Stimulated activated CD4-positive, alpha-beta T cell treated with anti-CD3 and anti-CD28 coated beads, Interleukin-4, amount 100 ng/mL, for 48 hours (primary cell): ENCODE data around the gene PRTFDC1.

Experiments used
- DNase-seq, 2 donors: peaks; one replicate each; pipeline ENCODE4 v3.0.0-alpha.2; 2020; ENCODE audit warnings: low read depth in 2 of 2

PRTFDC1 gene

DNA sequence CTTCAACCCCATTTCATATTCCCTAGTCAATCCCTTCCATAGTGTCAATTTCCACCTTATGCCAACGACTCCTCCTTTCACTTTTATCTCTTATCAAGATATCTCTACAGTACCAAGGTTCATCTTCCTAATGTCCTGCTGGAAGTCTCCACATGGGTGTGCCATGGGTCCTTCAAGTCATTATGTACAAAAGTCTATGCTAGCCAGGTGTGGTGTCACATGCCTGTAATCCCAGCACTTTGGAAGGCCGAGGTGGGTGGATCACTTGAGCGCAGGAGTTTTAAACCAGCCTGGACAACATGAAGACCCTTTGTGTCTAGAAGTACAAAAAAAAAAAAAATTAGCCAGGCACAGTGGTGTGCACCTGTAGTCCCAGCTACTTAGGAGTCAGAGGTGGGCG, 47.6 kb downstream of the PRTFDC1 start:
- no peak for DNase-seq

- DNase-seq: no peak
Measured at GRCh38 chr10:24902400-24902728, 50.0 kb downstream of the PRTFDC1 start.

DNA sequence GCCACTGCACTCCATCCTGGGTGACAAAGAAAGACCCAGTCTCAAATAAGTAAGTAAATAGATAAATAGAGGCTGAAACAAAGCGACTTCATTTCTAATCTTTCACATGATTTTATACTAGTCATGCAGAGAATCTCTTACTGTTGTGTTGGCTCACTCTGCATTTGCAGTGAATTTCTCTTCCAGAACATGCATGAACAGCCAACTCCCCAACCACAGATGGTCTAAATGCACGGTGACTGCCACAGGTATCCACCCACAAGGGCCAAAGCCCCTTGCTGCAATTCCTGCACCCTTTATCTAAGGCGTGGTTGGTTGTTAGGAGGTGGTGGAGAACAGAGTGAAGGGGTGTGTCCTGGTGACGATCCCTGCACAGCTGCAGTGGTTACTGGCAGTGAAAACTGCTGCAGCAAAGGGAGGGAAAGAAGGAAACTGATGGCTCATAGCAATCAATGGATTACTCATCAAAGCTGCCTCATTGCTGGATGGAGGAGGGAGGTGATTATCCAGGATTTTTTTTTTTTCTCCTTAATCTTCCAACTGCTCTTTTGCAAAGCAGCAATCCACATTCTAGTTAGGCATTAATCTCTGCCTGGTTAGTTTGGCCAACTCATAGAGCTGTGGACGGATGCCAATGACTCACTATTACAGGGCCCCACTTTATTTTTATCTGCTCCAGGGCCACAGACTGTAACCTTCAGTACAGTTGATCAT, 50.6 kb downstream of the PRTFDC1 start:
- DNase-seq: no peak

GRCh38 chr10:24900888-24901685, 51.3 kb downstream of the PRTFDC1 start:
- DNase-seq: no peak

- no peak for DNase-seq
Measured at GRCh38 chr10:24899571-24899970, 52.8 kb downstream of the PRTFDC1 start.

GRCh38 chr10:24898501-24898900, 53.9 kb downstream of the PRTFDC1 start:
- no peak for DNase-seq

GRCh38 chr10:24897326-24897926, 55.0 kb downstream of the PRTFDC1 start:
- no peak for DNase-seq

DNA sequence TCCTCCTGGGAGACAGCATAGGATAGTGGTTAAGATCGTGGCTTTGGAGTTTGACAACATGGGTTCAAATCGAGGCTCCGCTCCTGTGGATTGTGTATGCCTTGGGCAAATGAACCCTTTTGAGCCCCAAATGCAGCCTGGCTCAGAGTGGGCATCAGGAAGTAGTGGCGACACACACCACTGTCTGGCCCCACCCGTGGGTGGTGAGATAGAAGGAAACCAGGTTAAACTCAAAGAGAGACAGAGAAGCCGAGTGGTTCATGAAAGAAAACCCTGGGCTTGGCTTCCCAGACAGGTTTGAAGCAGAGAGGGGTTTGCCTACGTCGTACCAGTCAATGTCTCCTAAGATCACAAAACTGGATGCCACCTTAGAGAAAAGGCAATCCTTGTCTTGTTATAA, 57.7 kb downstream of the PRTFDC1 start:
- DNase-seq: peak in 1 of 2 donors; percentile 7

DNA sequence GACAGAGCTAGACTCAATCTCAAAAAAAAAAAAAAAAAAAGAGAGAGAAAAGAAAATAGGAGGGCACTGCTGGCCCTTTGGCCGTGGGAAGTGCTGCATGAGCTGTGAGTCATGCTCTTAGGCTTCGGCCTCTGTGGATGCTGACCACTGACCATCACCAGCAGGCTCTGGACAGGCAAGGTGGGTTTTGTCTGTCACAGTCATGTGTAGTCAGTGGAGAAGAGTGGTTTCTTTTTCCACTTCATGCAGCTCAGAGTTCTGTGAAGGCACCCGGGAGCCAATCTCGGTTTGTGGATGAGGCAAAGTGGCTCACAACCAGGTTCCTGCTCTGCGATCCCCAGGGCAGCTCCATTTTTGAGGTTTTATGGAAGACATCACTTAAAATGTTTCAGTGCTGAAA, 58.1 kb downstream of the PRTFDC1 start:
- DNase-seq: no peak

DNA sequence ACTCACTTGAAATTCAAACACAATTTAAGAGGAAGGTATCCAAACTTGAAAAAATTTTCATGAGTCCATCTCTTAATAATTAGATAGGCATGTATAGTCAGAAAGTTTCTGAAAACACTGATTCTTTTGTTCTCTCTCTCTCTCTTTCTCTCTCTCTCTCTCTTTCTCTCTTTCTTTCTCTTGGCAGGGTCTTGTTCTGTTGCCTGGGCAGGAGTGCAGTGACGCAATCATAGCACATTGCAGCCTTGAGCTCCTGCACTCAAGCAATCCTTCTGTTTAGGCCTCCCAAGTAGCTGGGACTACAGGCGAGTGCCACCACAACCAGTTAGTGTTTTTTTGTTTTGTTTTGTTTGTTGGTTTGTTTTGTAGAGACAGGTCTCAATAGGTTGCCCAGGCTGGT, 59.3 kb downstream of the PRTFDC1 start:
- DNase-seq: no peak

- no peak for DNase-seq
Measured at GRCh38 chr10:24891823-24892222, 60.6 kb downstream of the PRTFDC1 start.

- DNase-seq: no peak
Measured at GRCh38 chr10:24889639-24890038, 62.8 kb downstream of the PRTFDC1 start.

GRCh38 chr10:24887855-24888231, 64.6 kb downstream of the PRTFDC1 start:
- no peak for DNase-seq

- DNase-seq: no peak
Measured at GRCh38 chr10:24886290-24886680, 66.1 kb downstream of the PRTFDC1 start.

GRCh38 chr10:24885551-24886289, 66.7 kb downstream of the PRTFDC1 start:
- DNase-seq: no peak

DNA sequence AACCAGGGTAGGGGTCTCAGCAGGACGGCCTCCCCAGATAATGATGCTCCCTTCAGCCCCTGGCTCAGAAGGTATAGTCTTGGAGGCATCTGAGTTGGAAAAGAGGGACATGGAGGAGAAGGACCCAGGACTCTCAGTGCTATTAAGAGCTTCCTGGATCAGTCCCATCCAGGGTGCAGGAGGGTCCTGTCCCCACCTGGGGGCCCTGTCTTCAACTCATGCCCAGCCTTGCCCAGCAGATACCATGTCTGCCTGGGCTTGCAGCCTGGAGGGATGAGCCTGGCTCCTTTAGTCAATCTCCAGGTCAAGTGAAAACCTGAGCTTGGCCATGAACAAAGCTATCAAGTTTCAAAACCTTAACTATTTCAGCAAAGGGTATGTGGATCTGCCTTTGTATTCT, 67.6 kb downstream of the PRTFDC1 start:
- DNase-seq: no peak

GRCh38 chr10:24884316-24884715, 68.1 kb downstream of the PRTFDC1 start:
- DNase-seq: no peak

DNA sequence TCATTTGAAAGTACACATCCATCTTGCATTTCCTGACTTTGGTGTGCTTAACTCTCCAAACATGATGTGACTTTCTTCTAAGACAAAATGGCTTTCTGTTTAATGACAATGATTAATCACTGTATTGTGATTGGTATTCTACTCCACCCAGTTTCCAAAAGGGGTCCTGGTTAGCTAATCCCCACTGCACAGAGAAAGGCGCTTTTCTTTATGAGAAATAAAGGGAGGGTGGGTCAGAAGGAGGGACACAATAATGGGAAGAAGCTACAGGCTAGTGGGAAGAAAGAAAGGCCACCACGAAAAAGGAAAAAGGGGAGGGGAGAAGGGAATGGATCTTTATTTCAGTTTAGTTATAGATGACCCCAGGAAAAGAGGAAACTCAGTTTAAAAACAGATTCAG, 69.2 kb downstream of the PRTFDC1 start:
- DNase-seq: no peak

GRCh38 chr10:24882047-24882698, 70.2 kb downstream of the PRTFDC1 start:
- DNase-seq: no peak

- DNase-seq: no peak
Measured at GRCh38 chr10:24879861-24880260, 72.5 kb downstream of the PRTFDC1 start.

DNA sequence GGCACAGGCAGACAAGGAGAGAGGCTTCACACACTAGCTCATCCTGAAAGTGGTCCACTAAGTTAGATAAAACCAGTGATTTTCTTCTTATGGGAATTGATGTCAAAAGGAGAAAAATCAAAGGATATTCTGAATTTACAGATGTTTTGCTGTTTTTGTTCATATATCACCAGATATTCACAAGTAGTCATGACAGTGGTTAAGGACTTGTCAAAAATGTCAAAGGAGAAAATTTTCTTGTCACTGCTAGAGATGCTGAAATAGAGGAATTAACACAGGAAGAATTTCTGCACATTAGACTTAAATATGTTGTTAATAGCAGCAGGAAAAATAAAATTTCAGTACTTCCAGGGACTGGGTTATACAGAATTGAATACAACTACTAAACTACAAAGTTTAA, 78.3 kb downstream of the PRTFDC1 start:
- no peak for DNase-seq

DNA sequence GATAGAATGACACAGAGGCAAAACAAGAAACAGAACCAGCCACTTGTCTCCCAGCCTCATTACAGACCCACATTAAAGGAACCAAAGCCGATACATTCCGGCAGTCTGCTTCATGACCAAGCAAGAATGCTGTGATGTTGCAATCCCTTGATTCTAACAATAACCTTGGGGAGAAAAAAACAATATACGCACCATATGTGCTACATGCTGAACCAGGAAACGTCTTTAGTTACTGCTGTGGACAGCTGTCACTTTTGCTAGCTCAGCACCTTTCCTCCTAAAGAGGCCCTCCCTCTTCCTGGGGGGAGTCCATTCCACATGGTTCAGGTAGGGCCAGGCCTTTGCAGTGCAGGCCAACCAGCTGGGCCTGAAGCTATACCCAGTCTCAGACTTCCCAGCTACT, 79.1 kb downstream of the PRTFDC1 start:
- no peak for DNase-seq
